NCI-H526 (cell line): ENCODE data around the gene NRXN2.
"Not testable (repeated sequence)": the region's sequence is repeated elsewhere in the genome, so short reads cannot be mapped to it uniquely, and the experiment has no call there.

Source experiments
- DNase-seq, 2 experiments: peaks; one replicate each; lab custom pipeline; 2025; lab: John Stamatoyannopoulos, UW

Gene NRXN2

GRCh38 chr11:64566042-64566914 is 156.7 kb downstream of the NRXN2 start:
- peak; percentile 59 to 86 for DNase-seq

- no peak for DNase-seq
Observed at GRCh38 chr11:64564947-64565889, 157.8 kb downstream of the NRXN2 start.

GRCh38 chr11:64564419-64564818 is 158.6 kb downstream of the NRXN2 start:
- no peak for DNase-seq

- DNase-seq = no peak
Observed at GRCh38 chr11:64563966-64564365, 159.0 kb downstream of the NRXN2 start.

GRCh38 chr11:64562723-64563351 is 160.2 kb downstream of the NRXN2 start:
- DNase-seq = no peak

- DNase-seq = no peak
Observed at GRCh38 chr11:64561984-64562722, 160.8 kb downstream of the NRXN2 start.

DNA sequence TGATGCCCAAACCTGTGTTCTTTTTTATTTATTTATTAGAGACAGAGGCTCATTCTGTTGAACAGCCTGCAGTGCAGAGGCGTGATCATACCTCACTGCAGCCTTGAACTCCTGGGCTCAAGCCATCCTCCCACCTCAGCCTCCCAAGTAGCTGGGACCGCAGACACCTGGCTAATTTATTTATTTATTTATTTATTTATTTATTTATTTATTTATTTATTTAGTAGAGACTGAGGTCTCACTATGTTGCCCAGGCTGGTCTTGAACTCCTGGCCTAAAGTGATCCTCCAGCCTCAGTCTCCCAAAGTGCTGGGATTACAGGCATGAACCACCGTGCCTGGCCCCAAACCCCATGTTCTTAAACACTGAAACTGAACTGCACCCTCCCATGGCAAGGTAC is 161.6 kb downstream of the NRXN2 start:
- not testable (repeated sequence) for DNase-seq

DNA sequence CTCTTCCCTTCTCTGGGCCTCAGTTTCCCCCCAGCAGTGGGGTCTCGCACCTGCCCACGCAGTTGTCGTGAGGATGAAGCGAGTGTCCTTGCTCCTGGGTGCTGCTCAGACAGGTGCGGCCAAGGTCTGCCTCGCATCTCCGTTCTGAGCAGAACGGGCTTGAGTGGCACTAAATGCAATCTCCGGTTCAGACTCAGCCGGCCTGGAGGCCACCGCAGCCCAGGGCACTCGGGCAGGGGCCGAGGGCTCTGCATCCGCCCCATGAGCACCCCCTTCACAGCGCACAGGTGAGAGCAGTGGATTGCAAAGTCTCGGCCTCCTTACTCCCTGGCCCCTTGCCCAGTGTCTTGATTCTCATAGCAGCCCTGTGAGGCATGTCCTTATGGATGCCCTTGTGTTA is 162.1 kb downstream of the NRXN2 start:
- no peak for DNase-seq

DNA sequence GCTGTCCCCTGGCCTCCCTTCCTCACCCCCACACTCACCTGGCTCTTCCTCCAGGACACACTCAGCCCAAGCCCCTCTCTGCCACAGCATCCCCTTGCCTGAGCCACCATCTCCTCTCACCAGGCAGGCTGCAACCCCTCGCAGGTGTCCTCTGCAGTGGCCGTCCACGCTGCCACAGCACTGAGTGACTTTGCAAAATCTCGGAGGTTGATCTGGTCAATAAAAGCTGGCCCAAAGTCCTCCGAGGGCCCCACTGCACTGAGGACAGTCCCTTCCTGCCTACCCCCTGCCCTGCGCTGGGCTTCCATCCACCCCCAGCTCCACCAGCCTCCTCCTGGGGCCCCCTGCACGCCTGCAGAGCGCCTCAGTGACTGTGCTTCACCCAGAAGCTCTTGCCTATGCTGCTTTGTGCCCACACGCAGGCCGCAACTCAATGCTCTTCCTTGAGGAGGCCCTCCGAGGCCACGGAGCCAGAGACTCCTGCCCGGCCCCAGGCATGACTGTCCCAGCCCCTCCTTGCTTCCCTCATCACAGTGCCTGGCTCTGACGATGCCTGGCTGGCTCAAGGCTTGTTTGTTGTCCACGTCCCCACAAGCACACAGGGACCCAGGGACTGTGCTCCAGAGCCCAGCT is 162.7 kb downstream of the NRXN2 start:
- no peak for DNase-seq

DNA sequence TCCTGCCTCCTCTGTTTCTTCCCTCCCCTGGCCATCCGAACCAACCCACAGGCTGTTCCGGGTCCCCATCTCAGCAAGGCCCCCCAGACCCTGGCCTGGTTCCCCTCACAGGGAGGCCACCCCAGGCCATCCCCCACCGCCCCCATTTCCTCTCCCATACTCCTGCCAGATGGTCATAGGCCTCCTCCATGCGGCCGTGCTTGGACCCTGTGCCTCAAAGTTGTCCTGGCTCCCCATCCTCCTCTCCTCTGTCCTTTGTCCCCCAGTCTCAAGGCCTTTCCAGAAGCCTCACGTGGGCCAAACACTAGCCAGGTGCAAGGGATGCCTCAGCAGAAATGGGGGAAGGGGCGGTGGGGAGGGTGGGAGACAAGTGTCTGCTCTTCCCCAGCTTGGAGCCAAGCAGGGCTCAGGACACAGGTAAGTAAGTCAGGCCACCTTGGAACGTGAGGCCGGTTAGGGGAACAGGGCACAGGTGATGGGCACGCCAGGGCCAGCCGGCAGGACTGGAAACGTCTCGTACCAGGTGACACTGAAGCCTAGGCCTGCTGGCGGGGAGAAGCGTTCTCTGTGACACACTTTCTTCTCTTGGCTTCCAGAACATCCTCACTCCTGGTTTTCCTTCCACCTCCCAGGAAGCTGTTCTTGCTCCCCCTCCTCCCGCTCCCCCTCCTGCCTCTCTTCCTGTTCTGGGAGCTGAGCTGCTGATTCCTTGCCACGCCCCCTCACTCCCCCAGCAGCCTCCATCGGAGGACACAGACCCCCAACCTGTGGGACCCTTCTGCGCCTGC is 163.5 kb downstream of the NRXN2 start:
- DNase-seq = no peak

GRCh38 chr11:64558869-64559268 is 164.1 kb downstream of the NRXN2 start:
- no peak for DNase-seq

DNA sequence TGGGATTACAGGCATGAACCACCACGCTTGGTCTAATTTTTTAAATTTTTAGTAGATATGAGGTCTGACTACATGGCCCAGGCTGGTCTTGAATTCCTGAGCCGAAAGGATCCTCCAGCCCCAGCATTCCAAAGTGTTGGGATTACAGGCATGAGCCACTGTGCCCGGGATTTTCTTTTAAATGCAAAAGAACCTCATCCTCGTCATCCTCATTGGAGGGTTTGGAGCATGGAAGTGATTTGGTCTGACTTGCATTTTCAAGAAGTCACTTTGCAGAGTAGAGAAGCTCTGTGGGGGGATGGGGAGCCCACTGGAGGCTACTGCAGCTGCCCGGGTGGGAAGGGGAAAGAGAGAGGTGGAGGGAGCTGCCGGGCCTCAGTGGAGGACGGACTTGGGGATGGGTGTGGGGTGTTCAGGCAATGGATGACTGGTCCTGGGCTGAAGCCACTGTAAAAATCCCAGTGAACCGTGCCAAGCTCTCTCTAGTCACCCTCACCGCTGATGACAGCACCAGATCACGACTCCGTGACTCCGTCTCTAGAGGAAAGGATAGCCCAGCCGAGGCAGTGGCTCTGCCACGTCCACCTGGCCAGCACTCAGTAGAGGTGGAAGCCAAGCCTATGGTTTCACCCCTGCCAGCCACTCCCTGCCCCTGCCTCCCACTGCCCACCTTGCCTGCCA is 164.8 kb downstream of the NRXN2 start:
- DNase-seq = no peak

- no peak for DNase-seq
Observed at GRCh38 chr11:64556721-64557250, 166.2 kb downstream of the NRXN2 start.
